Stomach smooth muscle (tissue), 2 donors: ENCODE results near the gene C3.

ENCODE experiments used
- H3K27ac ChIP-seq: one replicate; pipeline ENCODE4 v1.7.0; 2013; ENCODE audit warnings: mild to moderate bottlenecking, low read length, inconsistent platforms
- H3K27me3 ChIP-seq, 2 donors: one replicate each; pipeline ENCODE4 v1.7.0; 2013; ENCODE audit warnings: low read length in 2 of 2; ENCODE audit not compliant: insufficient read depth in 2 of 2, control insufficient read depth in 1 of 2
- H3K36me3 ChIP-seq, 2 donors: one replicate each; pipeline ENCODE4 v1.7.0; 2013; ENCODE audit warnings: low read length in 2 of 2; ENCODE audit not compliant: control insufficient read depth in 2 of 2, insufficient read depth in 2 of 2
- H3K4me1 ChIP-seq: one replicate; pipeline ENCODE4 v1.7.0; 2013; ENCODE audit warnings: low read length; ENCODE audit not compliant: control insufficient read depth, insufficient read depth
- H3K4me3 ChIP-seq, 2 donors: one replicate each; pipeline ENCODE4 v1.7.0; 2013; ENCODE audit warnings: low read length in 2 of 2
- H3K9ac ChIP-seq, 2 donors: one replicate each; pipeline ENCODE4 v1.7.0; 2013; ENCODE audit warnings: low read length in 2 of 2, mild to moderate bottlenecking in 1 of 2
- H3K9me3 ChIP-seq, 2 donors: one replicate each; pipeline ENCODE4 v1.7.0; 2013; ENCODE audit warnings: low read length in 2 of 2; ENCODE audit not compliant: control insufficient read depth in 2 of 2
- donor health status: healthy.
- donor health status: Pancreatic carcinoma.

C3 gene

GRCh38 chr19:6730153-6730804, 9.8 kb upstream of the C3 start:
- Histone ChIP-seq H3K27me3 (peaks cover 0 to 4% of the 10 kb centered on the region in 2 donors), H3K36me3 (peaks cover 11 to 14% of the 10 kb centered on the region in 2 donors), H3K4me1 (peaks cover under 1% of the 10 kb centered on the region), H3K9me3 (no peaks in the 10 kb centered on the region), H3K9ac (no peak overlapping the region), H3K27ac (no peak overlapping the region), H3K4me3 (no peak overlapping the region)

GRCh38 chr19:6729573-6730152, 9.2 kb upstream of the C3 start:
- Histone ChIP-seq H3K27me3 (peaks cover 0 to 4% of the 10 kb centered on the region in 2 donors), H3K36me3 (peaks cover 11 to 14% of the 10 kb centered on the region in 2 donors), H3K9ac (no peak overlapping the region), H3K27ac (no peak overlapping the region), H3K4me3 (no peak overlapping the region), H3K9me3 (no peaks in the 10 kb centered on the region), H3K4me1 (peaks cover 3% of the 10 kb centered on the region)

- Histone ChIP-seq H3K9me3 (no peaks in the 10 kb centered on the region), H3K36me3 (peaks cover 11 to 14% of the 10 kb centered on the region in 2 donors), H3K27me3 (peaks cover 0 to 4% of the 10 kb centered on the region in 2 donors), H3K4me1 (peaks cover 7% of the 10 kb centered on the region), H3K9ac (no peak overlapping the region), H3K27ac (no peak overlapping the region), H3K4me3 (no peak overlapping the region)
Observed at GRCh38 chr19:6728346-6728745, 7.9 kb upstream of the C3 start.

GRCh38 chr19:6725513-6726231, 5.2 kb upstream of the C3 start:
- Histone ChIP-seq H3K27me3 (peaks cover 2 to 4% of the 10 kb centered on the region in 2 donors), H3K4me3 (no peak overlapping the region), H3K9ac (no peak overlapping the region), H3K9me3 (no peaks in the 10 kb centered on the region), H3K27ac (no peak overlapping the region), H3K36me3 (no peaks in the 10 kb centered on the region), H3K4me1 (peaks cover 7% of the 10 kb centered on the region)

- H3K27me3 ChIP-seq: peaks cover 2 to 4% of the 10 kb centered on the region in 2 donors
- no peaks in the 10 kb centered on the region for H3K36me3 ChIP-seq
- no peak overlapping the region for H3K4me3 ChIP-seq
- no peak overlapping the region for H3K27ac ChIP-seq
- H3K9me3 ChIP-seq: no peaks in the 10 kb centered on the region
- no peak overlapping the region for H3K9ac ChIP-seq
- H3K4me1 ChIP-seq: peaks cover 7% of the 10 kb centered on the region
Observed at GRCh38 chr19:6724631-6725492, 4.4 kb upstream of the C3 start.

- Histone ChIP-seq H3K4me3 (no peak overlapping the region), H3K9me3 (no peaks in the 10 kb centered on the region), H3K27ac (no peak overlapping the region), H3K27me3 (peaks cover 2 to 4% of the 10 kb centered on the region in 2 donors), H3K4me1 (peaks cover 7% of the 10 kb centered on the region), H3K36me3 (no peaks in the 10 kb centered on the region), H3K9ac (no peak overlapping the region)
Observed at GRCh38 chr19:6723738-6724137, 3.3 kb upstream of the C3 start.

GRCh38 chr19:6723108-6723618, 2.7 kb upstream of the C3 start:
- no peak overlapping the region for H3K9ac ChIP-seq
- peaks cover 2 to 4% of the 10 kb centered on the region in 2 donors for H3K27me3 ChIP-seq
- peaks cover 7% of the 10 kb centered on the region for H3K4me1 ChIP-seq
- H3K36me3 ChIP-seq: no peaks in the 10 kb centered on the region
- no peaks in the 10 kb centered on the region for H3K9me3 ChIP-seq
- H3K4me3 ChIP-seq: no peak overlapping the region
- H3K27ac ChIP-seq: no peak overlapping the region

GRCh38 chr19:6721773-6722172, 1.3 kb upstream of the C3 start:
- no peaks in the 10 kb centered on the region for H3K9me3 ChIP-seq
- peaks cover 7% of the 10 kb centered on the region for H3K4me1 ChIP-seq
- H3K27ac ChIP-seq: no peak overlapping the region
- peaks cover 7 to 8% of the 10 kb centered on the region in 2 donors for H3K27me3 ChIP-seq
- H3K4me3 ChIP-seq: no peak overlapping the region
- H3K36me3 ChIP-seq: peaks cover 0 to 3% of the 10 kb centered on the region in 2 donors
- no peak overlapping the region for H3K9ac ChIP-seq

- H3K36me3 ChIP-seq: peaks cover 0 to 3% of the 10 kb centered on the region in 2 donors
- H3K9me3 ChIP-seq: no peaks in the 10 kb centered on the region
- H3K9ac ChIP-seq: no peak overlapping the region
- no peak overlapping the region for H3K27ac ChIP-seq
- no peak overlapping the region for H3K4me3 ChIP-seq
- H3K4me1 ChIP-seq: peaks cover 7% of the 10 kb centered on the region
- H3K27me3 ChIP-seq: peaks cover 7 to 8% of the 10 kb centered on the region in 2 donors
Observed at GRCh38 chr19:6721138-6721474, 656 bp upstream of the C3 start.

GRCh38 chr19:6719992-6720368, 470 bp downstream of the C3 start:
- Histone ChIP-seq H3K4me3 (peak overlapping the region; percentile 25 to 61), H3K4me1 (peaks cover 4% of the 10 kb centered on the region), H3K9me3 (no peaks in the 10 kb centered on the region), H3K27me3 (peaks cover 7 to 9% of the 10 kb centered on the region in 2 donors), H3K36me3 (peaks cover 0 to 3% of the 10 kb centered on the region in 2 donors), H3K9ac (peak overlapping the region in 1 of 2 donors; percentile 5), H3K27ac (no peak overlapping the region)
